Neural progenitor cell (in vitro differentiated cells): ENCODE results near the gene OR6X1. TPM values are rescaled to one million over a fixed set of nuclear protein-coding genes. Genes with fewer than 3 reads are reported as not detected.

Experiments used
- DNase-seq: peaks from one replicate; pipeline ENCODE4 v3.0.0-alpha.2; 2016; ENCODE audit warnings: low spot score
- H2AFZ ChIP-seq: fragments of 200-600 bp; sonication (generic); replicated peaks from 2 replicates; pipeline ENCODE4 v1.6.1; 2016; ENCODE audit warnings: antibody characterized with exemption
- H3F3A ChIP-seq: fragments of 200-600 bp; sonication (generic); 2 replicates; pipeline ENCODE4 v1.6.1; 2016; ENCODE audit warnings: antibody characterized with exemption, low read depth
- H3K27ac ChIP-seq: fragments of 200-600 bp; sonication (generic); 2 replicates; pipeline ENCODE4 v1.5.1; 2016; ENCODE audit warnings: mild to moderate bottlenecking
- H3K27me3 ChIP-seq: fragments of 200-600 bp; sonication (generic); 2 replicates; pipeline ENCODE4 v1.6.1; 2016; ENCODE audit warnings: mild to moderate bottlenecking, moderate library complexity
- H3K36me3 ChIP-seq: fragments of 200-600 bp; sonication (generic); 2 replicates; pipeline ENCODE4 v1.5.1; 2016
- H3K4me1 ChIP-seq: fragments of 200-600 bp; sonication (generic); 2 replicates; pipeline ENCODE4 v1.6.1; 2016; ENCODE audit warnings: mixed run types
- H3K4me2 ChIP-seq: fragments of 200-600 bp; sonication (generic); 2 replicates; pipeline ENCODE4 v1.6.1; 2016
- H3K4me3 ChIP-seq: fragments of 200-600 bp; sonication (generic); 2 replicates; pipeline ENCODE4 v1.5.1; 2016
- H3K79me2 ChIP-seq: fragments of 200-600 bp; sonication (generic); 2 replicates; pipeline ENCODE4 v1.6.1; 2016; ENCODE audit warnings: low read depth
- H3K9ac ChIP-seq: fragments of 200-600 bp; sonication (generic); 2 replicates; pipeline ENCODE4 v1.6.1; 2016
- H3K9me3 ChIP-seq: fragments of 200-600 bp; sonication (generic); 2 replicates; pipeline ENCODE4 v1.5.1; 2016; ENCODE audit warnings: low read depth
- H4K20me1 ChIP-seq: fragments of 200-600 bp; sonication (generic); 2 replicates; pipeline ENCODE4 v1.6.1; 2016; ENCODE audit warnings: low read depth
- H3K27ac Mint-ChIP-seq: 3 replicates; pipeline ENCODE4 v1.8.0; 2021; ENCODE audit warnings: mixed read lengths
- H3K27me3 Mint-ChIP-seq: 2 replicates; pipeline ENCODE4 v1.8.0; 2022; ENCODE audit warnings: low read depth, mild to moderate bottlenecking, inconsistent platforms, moderate library complexity, mixed read lengths; ENCODE audit not compliant: insufficient read depth
- H3K36me3 Mint-ChIP-seq: 3 replicates; pipeline ENCODE4 v1.8.0; 2021; ENCODE audit warnings: mixed read lengths
- H3K4me1 Mint-ChIP-seq: 3 replicates; pipeline ENCODE4 v1.8.0; 2021; ENCODE audit warnings: mixed read lengths
- H3K4me3 Mint-ChIP-seq: 3 replicates; pipeline ENCODE4 v1.8.0; 2021; ENCODE audit warnings: mild to moderate bottlenecking, moderate library complexity, mixed read lengths
- H3K9me3 Mint-ChIP-seq: 3 replicates; pipeline ENCODE4 v1.8.0; 2020; ENCODE audit warnings: mixed read lengths
- CTCF ChIP-seq: fragments of 200-600 bp; sonication (generic); IDR thresholded peaks from 2 replicates; pipeline ENCODE4 v1.5.1; 2017; ENCODE audit warnings: antibody characterized with exemption, mild to moderate bottlenecking
- EZH2 ChIP-seq: fragments of 200-600 bp; sonication (generic); IDR thresholded peaks from 2 replicates; pipeline ENCODE4 v1.6.1; 2017; ENCODE audit warnings: antibody characterized with exemption, mild to moderate bottlenecking, moderate library complexity
- EZH2phosphoT487 ChIP-seq: fragments of 200-600 bp; sonication (generic); IDR thresholded peaks from 2 replicates; pipeline ENCODE4 v1.6.1; 2017; ENCODE audit warnings: antibody characterized with exemption
- total RNA-seq: library from RNA; depleted of rRNA; stranded (reverse); fragments of >200 nt; gene quantifications from 2 replicates; pipeline ENCODE4 v1.2.3, GENCODE V29; 2015; ENCODE audit warnings: low replicate concordance

OR6X1 gene
- total RNA-seq, 1 donor from 2014 or later: not detected

GRCh38 chr11:123741159-123742030, 12.9 kb downstream of the OR6X1 start, which contains the start of gene ZNF202:
Gene ZNF202, minus strand, starts transcription at chr11:123741660. Its CDS starts 10,772 bp downstream, at chr11:123730888.
- Histone ChIP-seq H3K79me2 (peaks cover 50% of the 10 kb centered on the region), H3F3A (peaks cover 16% of the 10 kb centered on the region), H3K4me2 (peak within 1 kb of the TSS; percentile 90), H3K4me3 (peak within 1 kb of the TSS; percentile 97), H2AFZ (peak within 1 kb of the TSS; percentile 97), H4K20me1 (peaks cover 10% of the 10 kb centered on the region), H3K9me3 (no peaks in the 10 kb centered on the region), H3K4me1 (peaks cover 24% of the 10 kb centered on the region), H3K27me3 (no peaks in the 10 kb centered on the region), H3K27ac (peak within 1 kb of the TSS; percentile 86), H3K36me3 (peaks cover 21% of the 10 kb centered on the region), H3K9ac (peak within 1 kb of the TSS; percentile 92)
- Mint-ChIP-seq H3K27ac (peak within 1 kb of the TSS; percentile 94), H3K4me3 (peak within 1 kb of the TSS; percentile 90), H3K27me3 (peaks cover 8% of the 10 kb centered on the region), H3K4me1 (peaks cover 18% of the 10 kb centered on the region), H3K9me3 (peaks cover 8% of the 10 kb centered on the region), H3K36me3 (peaks cover 27% of the 10 kb centered on the region)
- DNase-seq: peak; percentile 96
- TF ChIP-seq EZH2phosphoT487 (no peak), CTCF (peak; percentile 44), EZH2 (no peak)

GRCh38 chr11:123740787-123741158, 13.5 kb downstream of the OR6X1 start:
- Mint-ChIP-seq H3K27ac (peak overlapping the region; percentile 92), H3K4me1 (peaks cover 18% of the 10 kb centered on the region), H3K36me3 (peaks cover 28% of the 10 kb centered on the region), H3K27me3 (peaks cover 6% of the 10 kb centered on the region), H3K4me3 (peak overlapping the region; percentile 90), H3K9me3 (peaks cover 8% of the 10 kb centered on the region)
- Histone ChIP-seq H3K4me1 (peaks cover 19% of the 10 kb centered on the region), H3K27ac (no peak overlapping the region), H3K9me3 (no peaks in the 10 kb centered on the region), H3K79me2 (peaks cover 56% of the 10 kb centered on the region), H3F3A (peaks cover 10% of the 10 kb centered on the region), H2AFZ (peak overlapping the region; percentile 97), H3K4me3 (peak overlapping the region; percentile 97), H3K27me3 (no peaks in the 10 kb centered on the region), H3K9ac (peak overlapping the region; percentile 92), H3K4me2 (peak overlapping the region; percentile 90), H3K36me3 (peaks cover 21% of the 10 kb centered on the region), H4K20me1 (peaks cover 10% of the 10 kb centered on the region)
- TF ChIP-seq EZH2phosphoT487 (no peak), EZH2 (no peak), CTCF (no peak)
- DNase-seq: no peak

GRCh38 chr11:123738374-123738773, 15.9 kb downstream of the OR6X1 start:
- no peaks in the 10 kb centered on the region for H3K9me3 ChIP-seq
- no peak for DNase-seq
- Mint-ChIP-seq H3K4me1 (peaks cover 18% of the 10 kb centered on the region), H3K27ac (no peak overlapping the region), H3K36me3 (peaks cover 40% of the 10 kb centered on the region), H3K27me3 (peaks cover 6% of the 10 kb centered on the region), H3K4me3 (no peak overlapping the region), H3K9me3 (peaks cover 8% of the 10 kb centered on the region)
- TF ChIP-seq CTCF (no peak), EZH2 (no peak), EZH2phosphoT487 (no peak)
- peaks cover 80% of the 10 kb centered on the region for H3K79me2 ChIP-seq
- peaks cover 21% of the 10 kb centered on the region for H4K20me1 ChIP-seq
- no peak overlapping the region for H3K4me2 ChIP-seq
- H2AFZ ChIP-seq: no peak overlapping the region
- no peaks in the 10 kb centered on the region for H3K27me3 ChIP-seq
- H3K27ac ChIP-seq: no peak overlapping the region
- H3K9ac ChIP-seq: no peak overlapping the region
- peaks cover 10% of the 10 kb centered on the region for H3F3A ChIP-seq
- H3K4me3 ChIP-seq: no peak overlapping the region
- peaks cover 16% of the 10 kb centered on the region for H3K4me1 ChIP-seq
- peaks cover 21% of the 10 kb centered on the region for H3K36me3 ChIP-seq
